ENCODE data around the gene CDT1.
A peak's percentile ranks its signal among the peaks of the same experiment; 100 is the strongest.
"Not testable (repeated sequence)": the region's sequence is repeated elsewhere in the genome, so short reads cannot be mapped to it uniquely, and the experiment has no call there.

The CDT1 gene

GRCh38 chr16:88782454-88783390 lies 20.9 kb upstream of the CDT1 start:
- DNase-seq = peak in 20 of 58 donors; percentile 15 to 69 (median 36)

DNA sequence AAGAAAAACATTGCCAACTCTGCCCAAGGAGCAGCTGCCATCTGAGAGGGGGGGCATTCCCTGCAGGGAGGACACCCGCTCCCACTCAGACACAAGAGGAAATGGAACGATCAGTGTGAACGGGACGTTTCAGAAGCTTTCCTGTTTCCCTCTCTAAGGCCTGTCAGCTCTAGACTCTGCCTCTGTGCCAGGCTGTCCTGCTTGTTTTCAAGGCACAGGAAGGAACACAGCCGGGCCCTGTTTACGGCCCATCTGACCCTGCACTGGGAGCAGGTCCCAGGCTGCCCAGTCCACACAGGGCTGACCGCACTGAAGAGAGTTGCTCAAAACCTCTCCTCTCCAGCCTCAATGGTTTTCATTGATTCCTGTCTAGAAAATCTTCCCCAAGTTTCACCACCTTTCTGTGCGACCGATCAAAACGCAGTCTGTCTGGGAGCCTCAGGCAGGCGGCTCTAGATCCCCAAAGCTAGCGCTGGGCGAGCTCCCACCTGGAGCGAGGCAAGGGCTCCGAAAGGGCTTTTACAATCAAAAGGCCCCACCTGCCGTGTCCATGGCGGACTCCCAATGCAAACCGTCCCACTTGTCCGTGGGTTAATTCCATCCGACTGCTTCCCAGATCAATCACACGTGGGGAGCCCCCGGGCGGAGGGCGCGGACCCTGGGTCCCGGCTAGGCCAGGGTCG lies 20.1 kb upstream of the CDT1 start:
- peak in 52 of 58 donors; percentile 17 to 84 (median 54) for DNase-seq

DNA sequence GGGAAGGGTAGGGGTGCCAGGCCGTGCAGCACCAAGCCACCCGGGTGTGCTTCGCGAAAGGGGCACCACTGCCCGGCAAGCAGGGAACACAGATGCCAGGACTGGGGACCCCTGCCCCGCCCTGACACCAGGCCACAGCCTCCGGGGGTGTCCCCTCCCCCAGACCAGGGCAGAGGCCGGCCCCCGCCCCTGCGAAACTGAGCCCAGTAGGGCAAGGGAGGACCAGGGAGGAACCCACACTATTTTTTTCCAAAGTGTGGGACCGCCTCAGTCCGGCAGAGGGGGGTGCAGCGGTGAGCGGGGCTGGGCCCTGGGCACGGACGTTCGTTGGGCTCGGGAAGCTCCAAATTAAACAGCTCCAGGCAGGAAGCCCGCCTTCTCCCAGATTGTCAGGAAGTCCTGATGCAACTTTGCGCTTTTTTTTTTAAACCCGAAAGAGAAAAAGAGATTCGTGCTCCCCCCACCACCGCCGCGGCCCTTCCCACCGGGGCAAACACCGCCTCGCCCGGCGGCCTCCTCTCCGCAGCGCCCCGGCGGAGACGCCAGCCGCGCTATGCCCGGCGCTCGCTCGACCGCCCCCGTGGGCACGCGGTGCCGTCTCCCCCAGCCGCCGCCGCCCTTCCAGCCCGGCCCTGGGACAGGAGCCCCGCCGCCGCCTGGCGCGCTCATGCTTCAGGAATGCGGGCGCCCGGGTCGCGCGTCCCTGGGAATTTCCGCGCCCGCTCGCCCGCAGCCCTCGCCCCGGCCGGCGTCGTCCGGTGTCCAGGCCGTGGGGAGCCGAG lies 19.3 kb upstream of the CDT1 start:
- DNase-seq = peak in 6 of 58 donors; percentile 22 to 41 (median 32)

GRCh38 chr16:88784856-88785105 lies 18.8 kb upstream of the CDT1 start:
- no peak for DNase-seq

- peak in 47 of 58 donors; percentile 9 to 70 (median 44) for DNase-seq
Measured at GRCh38 chr16:88785106-88785924, 18.3 kb upstream of the CDT1 start, which contains the start of gene PIEZO1. Gene PIEZO1, minus strand, starts transcription at chr16:88785220. Its CDS starts 256 bp downstream, at chr16:88784964.

GRCh38 chr16:88787579-88788314 lies 15.8 kb upstream of the CDT1 start:
- DNase-seq = no peak

- DNase-seq = not testable (repeated sequence)
Measured at GRCh38 chr16:88788749-88789148, 14.8 kb upstream of the CDT1 start.

GRCh38 chr16:88789594-88789993 lies 14.0 kb upstream of the CDT1 start:
- no peak for DNase-seq

DNA sequence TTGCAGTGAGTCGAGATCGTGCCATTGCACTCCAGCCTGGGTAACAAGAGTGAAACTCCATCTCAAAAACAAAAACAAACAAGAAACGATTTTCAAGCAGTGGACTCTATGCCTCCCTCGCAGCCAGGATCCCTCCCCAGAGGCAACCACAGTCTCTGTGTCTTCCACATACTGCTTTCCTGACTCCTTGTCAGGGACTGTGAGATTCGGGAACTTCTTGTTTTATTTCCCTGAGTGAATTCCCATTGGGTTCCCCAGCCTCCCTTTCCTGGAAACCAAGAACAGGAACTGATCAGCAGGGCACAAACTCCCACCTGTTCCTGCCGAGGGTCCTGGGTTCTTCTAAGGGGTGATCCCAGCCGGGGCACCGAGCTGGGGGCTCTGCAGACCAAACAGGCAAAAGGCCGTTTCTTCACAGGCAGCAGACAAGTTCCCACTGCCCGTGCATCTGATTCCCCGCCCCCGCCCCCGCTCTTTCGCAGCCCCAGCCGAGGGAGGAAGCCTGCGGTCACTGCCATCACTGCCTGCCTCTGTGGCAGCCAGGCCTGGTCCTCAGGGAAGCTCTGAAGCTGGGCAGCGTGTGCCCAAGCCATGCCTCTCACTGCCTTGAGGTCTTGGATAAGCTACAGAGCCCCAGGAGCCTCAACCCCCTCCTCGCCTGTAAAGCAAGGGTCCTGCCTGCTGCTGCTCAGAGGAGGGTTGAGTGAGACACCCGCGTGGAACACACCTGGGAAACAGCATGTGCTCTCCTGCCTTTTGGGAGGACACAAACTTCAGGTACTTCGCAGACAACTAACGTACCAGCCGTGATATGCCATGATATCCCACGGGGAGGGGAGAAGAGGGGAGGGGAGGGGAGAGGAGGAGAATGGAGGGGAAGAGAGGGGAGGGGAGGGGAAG lies 13.0 kb upstream of the CDT1 start:
- DNase-seq = peak in 6 of 58 donors; percentile 21 to 48 (median 24)

- no peak for DNase-seq
Measured at GRCh38 chr16:88792078-88792550, 11.5 kb upstream of the CDT1 start.

- no peak for DNase-seq
Measured at GRCh38 chr16:88792668-88793250, 10.8 kb upstream of the CDT1 start.

GRCh38 chr16:88793251-88793954 lies 10.2 kb upstream of the CDT1 start:
- no peak for DNase-seq

- no peak for DNase-seq
Measured at GRCh38 chr16:88796278-88796677, 7.3 kb upstream of the CDT1 start.

GRCh38 chr16:88798073-88798472 lies 5.5 kb upstream of the CDT1 start:
- DNase-seq = no peak

GRCh38 chr16:88798772-88799455 lies 4.7 kb upstream of the CDT1 start:
- no peak for DNase-seq

- no peak for DNase-seq
Measured at GRCh38 chr16:88799569-88800276, 3.9 kb upstream of the CDT1 start.

GRCh38 chr16:88800277-88800592 lies 3.4 kb upstream of the CDT1 start:
- no peak for DNase-seq

Data from anterior cingulate cortex (tissue), 58 donors.